Urothelium cell line (cell line): ENCODE results near the gene USPL1.
"Not testable (repeated sequence)": the region's sequence is repeated elsewhere in the genome, so short reads cannot be mapped to it uniquely, and the experiment has no call there.

ENCODE experiments used
- DNase-seq: peaks from one replicate; pipeline ENCODE4 v3.0.0; 2011; ENCODE audit warnings: low spot score, mixed read lengths
- FAIRE-seq: peaks from 2 replicates; lab custom pipeline; 2011; peaks lifted over from hg19 to GRCh38; lab: Jason Lieb, UNC

USPL1 gene

GRCh38 chr13:30615866-30616541 is 1.7 kb upstream of the USPL1 start:
- DNase-seq, result peak; percentile 4
- FAIRE-seq, result no peak

GRCh38 chr13:30616927-30617314 is 799 bp upstream of the USPL1 start:
- FAIRE-seq (no peak), DNase-seq (peak; percentile 40)

GRCh38 chr13:30618186-30618929 is 638 bp downstream of the USPL1 start:
- FAIRE-seq (no peak), DNase-seq (peak; percentile 6)

- FAIRE-seq, result no peak
- no peak for DNase-seq
These were observed 1.2 kb downstream of the USPL1 start for GRCh38 chr13:30618930-30619279.

- FAIRE-seq (no peak), DNase-seq (no peak)
These were observed 2.0 kb downstream of the USPL1 start for GRCh38 chr13:30619731-30620130.

- no peak for DNase-seq
- no peak for FAIRE-seq
These were observed 3.2 kb downstream of the USPL1 start for GRCh38 chr13:30620941-30621340.

GRCh38 chr13:30622551-30622950 is 4.8 kb downstream of the USPL1 start:
- DNase-seq, result no peak
- no peak for FAIRE-seq

- FAIRE-seq, result no peak
These were observed 5.7 kb downstream of the USPL1 start for GRCh38 chr13:30623392-30623791.

GRCh38 chr13:30624630-30625029 is 6.9 kb downstream of the USPL1 start:
- no peak for DNase-seq
- no peak for FAIRE-seq

More at GRCh38 chr13:30623392-30623791, 5.7 kb downstream of the USPL1 start:
- DNase-seq, result no peak

GRCh38 chr13:30629527-30629926 is 11.8 kb downstream of the USPL1 start:
- DNase-seq, result no peak
- no peak for FAIRE-seq

- FAIRE-seq, result no peak
- no peak for DNase-seq
These were observed 16.1 kb downstream of the USPL1 start for GRCh38 chr13:30633861-30634260.

GRCh38 chr13:30634838-30635237 is 17.1 kb downstream of the USPL1 start:
- no peak for FAIRE-seq

GRCh38 chr13:30638301-30638700 is 20.6 kb downstream of the USPL1 start:
- FAIRE-seq (no peak), DNase-seq (no peak)

More at GRCh38 chr13:30634838-30635237, 17.1 kb downstream of the USPL1 start:
- no peak for DNase-seq

GRCh38 chr13:30639671-30640070 is 22.0 kb downstream of the USPL1 start:
- DNase-seq (no peak), FAIRE-seq (no peak)

- DNase-seq, FAIRE-seq: not testable (repeated sequence)
These were observed 23.5 kb downstream of the USPL1 start for GRCh38 chr13:30641173-30641572.

- DNase-seq (no peak), FAIRE-seq (no peak)
These were observed 27.9 kb downstream of the USPL1 start for GRCh38 chr13:30645629-30646028.

GRCh38 chr13:30647420-30647819 is 29.7 kb downstream of the USPL1 start:
- DNase-seq, result no peak
- FAIRE-seq, result no peak

GRCh38 chr13:30647824-30648521 is 30.3 kb downstream of the USPL1 start:
- no peak for DNase-seq
- no peak for FAIRE-seq

GRCh38 chr13:30648522-30649012 is 30.8 kb downstream of the USPL1 start:
- no peak for FAIRE-seq
- no peak for DNase-seq

- DNase-seq, FAIRE-seq: not testable (repeated sequence)
These were observed 33.9 kb downstream of the USPL1 start for GRCh38 chr13:30651648-30652047.

- no peak for FAIRE-seq
- DNase-seq, result no peak
These were observed 35.1 kb downstream of the USPL1 start for GRCh38 chr13:30652746-30653386.
